ENCODE data around the gene LPP. TPM values are rescaled to one million over a fixed set of nuclear protein-coding genes. Genes with fewer than 3 reads are reported as not detected.

Gene LPP
- total RNA-seq, 1 donor from 2014 or later: 97.4 TPM

- Histone ChIP-seq H3K27me3 (ENCODE audit: low read depth) (no peaks in the 10 kb centered on the region), H3K9me3 (replicated peaks) (no peaks in the 10 kb centered on the region), H3K36me3 (no peaks in the 10 kb centered on the region), H3K4me1 (peaks cover 95% of the 10 kb centered on the region), H3K4me3 (no peak overlapping the region), H3K27ac (replicated peaks) (no peak overlapping the region)
- no peak for TF ChIP-seq CTCF (IDR thresholded peaks at IDR 0.05; ENCODE audit: borderline replicate concordance)
- DNase-seq: no peak
- intact Hi-C loops (cut with micrococcal nuclease): no loop called here
These were observed 530.3 kb downstream of the LPP start for GRCh38 chr3:188684276-188684675.

GRCh38 chr3:188685789-188686188 is 531.8 kb downstream of the LPP start:
- Histone ChIP-seq H3K4me3 (no peak overlapping the region), H3K4me1 (peaks cover 96% of the 10 kb centered on the region), H3K9me3 (replicated peaks) (no peaks in the 10 kb centered on the region), H3K27me3 (ENCODE audit: low read depth) (no peaks in the 10 kb centered on the region), H3K27ac (replicated peaks) (no peak overlapping the region), H3K36me3 (no peaks in the 10 kb centered on the region)
- intact Hi-C loops (cut with micrococcal nuclease): no loop called here
- DNase-seq: no peak
- TF ChIP-seq CTCF (IDR thresholded peaks at IDR 0.05; ENCODE audit: borderline replicate concordance): no peak

- Histone ChIP-seq H3K27ac (replicated peaks) (peak overlapping the region; percentile 29), H3K9me3 (replicated peaks) (no peaks in the 10 kb centered on the region), H3K4me1 (peaks cover 96% of the 10 kb centered on the region), H3K4me3 (no peak overlapping the region), H3K36me3 (no peaks in the 10 kb centered on the region), H3K27me3 (ENCODE audit: low read depth) (no peaks in the 10 kb centered on the region)
- no peak for DNase-seq
- TF ChIP-seq CTCF (IDR thresholded peaks at IDR 0.05; ENCODE audit: borderline replicate concordance): no peak
- intact Hi-C loops (cut with micrococcal nuclease): no loop called here
These were observed 532.4 kb downstream of the LPP start for GRCh38 chr3:188686324-188686723.

- Histone ChIP-seq H3K27ac (replicated peaks) (no peak overlapping the region), H3K4me1 (peaks cover 91% of the 10 kb centered on the region), H3K36me3 (no peaks in the 10 kb centered on the region), H3K27me3 (ENCODE audit: low read depth) (no peaks in the 10 kb centered on the region), H3K9me3 (replicated peaks) (no peaks in the 10 kb centered on the region), H3K4me3 (no peak overlapping the region)
- no peak for TF ChIP-seq CTCF (IDR thresholded peaks at IDR 0.05; ENCODE audit: borderline replicate concordance)
- DNase-seq: no peak
- intact Hi-C loops (cut with micrococcal nuclease): no loop called here
These were observed 533.4 kb downstream of the LPP start for GRCh38 chr3:188687389-188687788.

- H3K9me3 ChIP-seq (replicated peaks): no peaks in the 10 kb centered on the region
- TF ChIP-seq CTCF (IDR thresholded peaks at IDR 0.05; ENCODE audit: borderline replicate concordance): no peak
- H3K36me3 ChIP-seq: no peaks in the 10 kb centered on the region
- DNase-seq: no peak
- intact Hi-C loops (cut with micrococcal nuclease): no loop called here
- no peaks in the 10 kb centered on the region for H3K27me3 ChIP-seq (ENCODE audit: low read depth)
- H3K27ac ChIP-seq (replicated peaks): peak overlapping the region; percentile 44
- H3K4me1 ChIP-seq: peaks cover 74% of the 10 kb centered on the region
- no peak overlapping the region for H3K4me3 ChIP-seq
These were observed 535.2 kb downstream of the LPP start for GRCh38 chr3:188689101-188689574.
